Lung (tissue), 12 donors: ENCODE results near the gene FAM53A. TPM values are rescaled to one million over a fixed set of nuclear protein-coding genes. Genes with fewer than 3 reads are reported as not detected.

ENCODE experiments used
- ATAC-seq: fragments of 200-7000 bp; cut with Tn5 transposase; one replicate; pipeline ENCODE4 v1.9.1; 2020; ENCODE audit warnings: moderate number of reproducible peaks; ENCODE audit not compliant: insufficient read depth, low FRiP score
- DNase-seq, 3 donors: peaks; one replicate each; pipeline ENCODE4 v3.0.0-alpha.2; 2013 to 2017
- H3K27ac ChIP-seq, 2 donors: one replicate each; pipeline ENCODE4 v1.5.1; 2013; ENCODE audit warnings: mild to moderate bottlenecking in 2 of 2, moderate library complexity in 2 of 2, control low read depth in 1 of 2, inconsistent platforms in 1 of 2, low read depth in 1 of 2, low read length in 1 of 2
- H3K27me3 ChIP-seq, 3 donors: one replicate each; pipeline ENCODE4 v1.5.1; 2013; ENCODE audit warnings: low read length in 2 of 3; ENCODE audit not compliant: control insufficient read depth in 3 of 3, insufficient read depth in 3 of 3
- H3K36me3 ChIP-seq, 4 donors: one replicate each; pipeline ENCODE4 v1.5.1; 2013; ENCODE audit warnings: low read length in 4 of 4, mild to moderate bottlenecking in 1 of 4, moderate library complexity in 1 of 4; ENCODE audit not compliant: control insufficient read depth in 4 of 4, insufficient read depth in 4 of 4
- H3K4me1 ChIP-seq, 5 donors: one replicate each; pipeline ENCODE4 v1.5.1; 2013; ENCODE audit warnings: low read length in 5 of 5, mild to moderate bottlenecking in 2 of 5, moderate library complexity in 1 of 5; ENCODE audit not compliant: control insufficient read depth in 5 of 5, insufficient read depth in 5 of 5
- H3K4me3 ChIP-seq: one replicate; pipeline ENCODE4 v1.5.1; 2013; ENCODE audit warnings: mild to moderate bottlenecking, control low read depth, moderate library complexity
- H3K9ac ChIP-seq, 2 donors: one replicate each; pipeline ENCODE4 v1.5.1; 2013; ENCODE audit warnings: low read length in 2 of 2, control low read depth in 1 of 2; ENCODE audit not compliant: insufficient read depth in 1 of 2
- H3K9me3 ChIP-seq, 4 donors: one replicate each; pipeline ENCODE4 v1.5.1; 2013; ENCODE audit warnings: low read length in 3 of 4, mild to moderate bottlenecking in 1 of 4, moderate library complexity in 1 of 4; ENCODE audit not compliant: control insufficient read depth in 4 of 4, insufficient read depth in 3 of 4
- CTCF ChIP-seq: IDR thresholded peaks from 2 replicates; pipeline ENCODE4 v1.5.1; 2012; ENCODE audit warnings: mild to moderate bottlenecking; ENCODE audit errors: control extremely low read depth, extremely low read depth
- WGBS, 2 donors: extraction: QIAGEN DNeasy Blood & Tissue Kit; methylation state at CpG; one replicate each; pipeline ENCODE4 v1.1.7; 2013; 5-methylcytosine and 5-hydroxymethylcytosine counted together
- polyA plus RNA-seq, 2 donors: library from polyadenylated mRNA; stranded (reverse); fragments of 200-250 nt; gene quantifications; one replicate each; pipeline ENCODE4 v1.2.1, GENCODE V29; 2013
- total RNA-seq, 2 donors: library from RNA; depleted of rRNA in 1 of 2; stranded (reverse); fragments of >200 nt in 1 of 2; gene quantifications; one replicate each; pipeline ENCODE4 v1.2.1, GENCODE V29; 2014 to 2021
- donor health status: control.
- donor health status: control.
- donor health status: Bipolar disorder and iron deficiency.
- donor health status: healthy.
- donor health status: DM: yes; HTN: yes; CAD: no.

The FAM53A gene
- total and polyA plus RNA-seq, 4 donors, result 1.4 to 2.8 (median 2.2) TPM

- Histone ChIP-seq H3K27ac (no peak overlapping the region), H3K9me3 (peaks cover 0 to 4% (median 0%) of the 10 kb centered on the region in 4 donors), H3K4me3 (no peak overlapping the region), H3K9ac (no peak overlapping the region), H3K36me3 (no peaks in the 10 kb centered on the region), H3K4me1 (peaks cover 0 to 9% (median 5%) of the 10 kb centered on the region in 5 donors), H3K27me3 (no peaks in the 10 kb centered on the region)
- DNase-seq, result no peak
- 77 to 85% methylated on average over 37 of the region's 37 CpGs for whole genome bisulfite sequencing, 2 donors
- no peak for TF ChIP-seq CTCF
- ATAC-seq, result no peak
Observed at GRCh38 chr4:1614854-1615595, 69.1 kb downstream of the FAM53A start.

- no peaks in the 10 kb centered on the region for H3K36me3 ChIP-seq
- H3K4me1 ChIP-seq, result peaks cover 0 to 9% (median 5%) of the 10 kb centered on the region in 5 donors
- no peaks in the 10 kb centered on the region for H3K27me3 ChIP-seq
- H3K4me3 ChIP-seq, result no peak overlapping the region
- no peak for DNase-seq
- no peak for TF ChIP-seq CTCF
- 90 to 93% methylated on average over 17 of the region's 17 CpGs for WGBS, 2 donors
- no peak overlapping the region for H3K9ac ChIP-seq
- peaks cover 0 to 4% (median 0%) of the 10 kb centered on the region in 4 donors for H3K9me3 ChIP-seq
- no peak overlapping the region for H3K27ac ChIP-seq
- no peak for ATAC-seq
Observed at GRCh38 chr4:1614502-1614853, 69.6 kb downstream of the FAM53A start.

- no peaks in the 10 kb centered on the region for H3K36me3 ChIP-seq
- H3K4me3 ChIP-seq, result no peak overlapping the region
- H3K27me3 ChIP-seq, result no peaks in the 10 kb centered on the region
- DNase-seq, result no peak
- H3K27ac ChIP-seq, result no peak overlapping the region
- no peak overlapping the region for H3K9ac ChIP-seq
- no peak for TF ChIP-seq CTCF
- ATAC-seq, result no peak
- H3K4me1 ChIP-seq, result peaks cover 0 to 9% (median 5%) of the 10 kb centered on the region in 5 donors
- H3K9me3 ChIP-seq, result peaks cover 0 to 4% (median 0%) of the 10 kb centered on the region in 4 donors
- 93% methylated on average over 17 of the region's 17 CpGs for WGBS, 2 donors
Observed at GRCh38 chr4:1614049-1614448, 70.1 kb downstream of the FAM53A start.

GRCh38 chr4:1613099-1613495 is 71.0 kb downstream of the FAM53A start:
- no peak for ATAC-seq
- Histone ChIP-seq H3K4me3 (no peak overlapping the region), H3K36me3 (no peaks in the 10 kb centered on the region), H3K4me1 (peaks cover 0 to 9% (median 5%) of the 10 kb centered on the region in 5 donors), H3K9ac (no peak overlapping the region), H3K9me3 (peaks cover 0 to 4% (median 0%) of the 10 kb centered on the region in 4 donors), H3K27ac (no peak overlapping the region), H3K27me3 (no peaks in the 10 kb centered on the region)
- no peak for TF ChIP-seq CTCF
- no peak for DNase-seq
- 83 to 93% methylated on average over 9 of the region's 9 CpGs for WGBS, 2 donors
